DOHH2 (cell line): Measurements from ENCODE around the gene EID1.

ENCODE experiments used
- H3F3A ChIP-seq: fragments of 200-600 bp; sonication (generic), shearing (Covaris generic); 2 replicates; pipeline ENCODE4 v1.6.0; 2016; ENCODE audit warnings: antibody characterized with exemption, mild to moderate bottlenecking; ENCODE audit not compliant: control insufficient read depth, insufficient read depth
- H3K27ac ChIP-seq: fragments of 200-600 bp; sonication (generic); 2 replicates; pipeline ENCODE4 v1.5.1; 2014; ENCODE audit warnings: low read depth, mild to moderate bottlenecking, low read length, moderate library complexity
- H3K27me3 ChIP-seq: fragments of 200-600 bp; sonication (generic); 2 replicates; pipeline ENCODE4 v1.6.1; 2014; ENCODE audit warnings: mild to moderate bottlenecking, low read length, mixed read lengths; ENCODE audit not compliant: control insufficient read depth
- H3K36me3 ChIP-seq: fragments of 200-600 bp; sonication (generic); 2 replicates; pipeline ENCODE4 v1.6.1; 2014; ENCODE audit warnings: mild to moderate bottlenecking, low read length, moderate library complexity, mixed read lengths; ENCODE audit not compliant: control insufficient read depth
- H3K4me1 ChIP-seq: fragments of 200-600 bp; sonication (generic); 2 replicates; pipeline ENCODE4 v1.6.1; 2014; ENCODE audit warnings: mild to moderate bottlenecking, low read length, mixed read lengths; ENCODE audit not compliant: control insufficient read depth
- H3K4me2 ChIP-seq: fragments of 200-600 bp; sonication (generic); 2 replicates; pipeline ENCODE4 v1.6.0; 2014; ENCODE audit warnings: mild to moderate bottlenecking, low read length, moderate library complexity
- H3K4me3 ChIP-seq: fragments of 200-600 bp; sonication (generic); 2 replicates; pipeline ENCODE4 v1.5.1; 2014; ENCODE audit warnings: mild to moderate bottlenecking, low read length, mixed read lengths
- H3K79me2 ChIP-seq: fragments of 200-600 bp; sonication (generic); 2 replicates; pipeline ENCODE4 v1.6.1; 2014; ENCODE audit warnings: mild to moderate bottlenecking, low read length, mixed read lengths; ENCODE audit not compliant: control insufficient read depth
- H3K9me2 ChIP-seq: fragments of 200-600 bp; sonication (generic); replicated peaks from 2 replicates; pipeline ENCODE4 v1.6.1; 2014; ENCODE audit warnings: mild to moderate bottlenecking, low read length, mixed read lengths; ENCODE audit not compliant: control insufficient read depth
- H3K9me3 ChIP-seq: fragments of 200-600 bp; sonication (generic); 2 replicates; pipeline ENCODE4 v1.6.1; 2014; ENCODE audit warnings: antibody characterized with exemption, low read length, mixed read lengths; ENCODE audit not compliant: control insufficient read depth, insufficient read depth
- H4K20me1 ChIP-seq: fragments of 200-600 bp; sonication (generic); 2 replicates; pipeline ENCODE4 v1.6.0; 2014; ENCODE audit warnings: low read depth, mild to moderate bottlenecking, antibody characterized with exemption, low read length, moderate library complexity; ENCODE audit not compliant: control insufficient read depth, insufficient read depth
- CTCF ChIP-seq: fragments of 200-600 bp; sonication (generic); IDR thresholded peaks from one replicate; pipeline ENCODE4 v1.5.1; 2014; ENCODE audit warnings: antibody characterized with exemption, mild to moderate bottlenecking, low read depth, low read length; ENCODE audit not compliant: poor library complexity, severe bottlenecking
- EZH2phosphoT487 ChIP-seq: fragments of 200-600 bp; sonication (generic); IDR thresholded peaks from 2 replicates; pipeline ENCODE4 v1.6.1; 2017; ENCODE audit warnings: borderline replicate concordance, mild to moderate bottlenecking, antibody characterized with exemption, low read length, moderate library complexity, mixed read lengths

EID1 gene

DNA sequence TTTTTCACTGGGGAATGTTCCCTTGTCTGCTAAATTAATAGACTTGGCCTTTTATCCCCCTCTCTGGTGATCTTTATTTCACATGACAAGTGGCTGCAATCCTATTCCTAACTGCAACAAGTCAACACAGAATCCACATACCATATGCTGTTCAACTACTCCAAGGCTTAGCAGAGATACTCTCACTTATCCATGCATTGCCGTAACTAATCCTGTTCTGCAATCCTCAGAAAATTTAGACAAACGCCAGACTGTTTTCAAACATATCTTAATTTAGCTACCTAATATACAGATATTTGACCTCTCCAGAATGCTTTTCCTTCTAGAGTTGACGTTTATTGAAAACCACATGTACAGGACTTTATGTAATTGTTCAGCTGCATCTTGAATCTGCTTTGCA lies 37.9 kb downstream of the EID1 start:
- Histone ChIP-seq H3K27ac (no peak overlapping the region), H3K79me2 (no peaks in the 10 kb centered on the region), H3K4me1 (no peaks in the 10 kb centered on the region), H3K9me2 (no peaks in the 10 kb centered on the region), H3K9me3 (no peaks in the 10 kb centered on the region), H3K4me3 (no peak overlapping the region), H3K36me3 (no peaks in the 10 kb centered on the region), H3K4me2 (no peak overlapping the region), H4K20me1 (no peaks in the 10 kb centered on the region), H3K27me3 (no peaks in the 10 kb centered on the region), H3F3A (no peaks in the 10 kb centered on the region)
- no peak for TF ChIP-seq CTCF
- TF ChIP-seq EZH2phosphoT487 = no peak

DNA sequence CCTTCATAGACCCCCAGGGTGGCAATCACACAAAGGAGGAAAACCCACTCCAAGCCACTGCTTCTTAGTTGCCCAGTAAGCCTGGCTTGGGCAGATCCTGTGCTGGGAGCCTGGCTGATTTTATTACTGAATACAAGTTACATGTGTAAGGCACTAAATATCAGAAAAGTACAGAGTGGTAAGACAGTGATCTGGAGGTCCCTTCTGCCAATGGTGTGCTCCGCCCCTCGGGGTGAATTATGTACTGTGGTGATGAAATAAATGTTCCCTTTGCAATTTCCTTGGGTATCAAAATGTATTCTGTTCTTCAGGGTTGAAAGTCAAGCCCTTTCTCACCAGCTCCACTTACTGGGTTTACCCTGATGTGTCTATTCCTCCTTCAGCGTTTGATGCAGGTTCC lies 38.8 kb downstream of the EID1 start:
- no peaks in the 10 kb centered on the region for H3K27me3 ChIP-seq
- no peaks in the 10 kb centered on the region for H3K79me2 ChIP-seq
- no peaks in the 10 kb centered on the region for H3K36me3 ChIP-seq
- no peaks in the 10 kb centered on the region for H3K9me2 ChIP-seq
- no peak overlapping the region for H3K4me2 ChIP-seq
- H3K4me3 ChIP-seq = no peak overlapping the region
- H3K4me1 ChIP-seq = no peaks in the 10 kb centered on the region
- no peaks in the 10 kb centered on the region for H4K20me1 ChIP-seq
- H3F3A ChIP-seq = no peaks in the 10 kb centered on the region
- no peaks in the 10 kb centered on the region for H3K9me3 ChIP-seq
- TF ChIP-seq EZH2phosphoT487 = no peak
- no peak for TF ChIP-seq CTCF
- H3K27ac ChIP-seq = no peak overlapping the region

DNA sequence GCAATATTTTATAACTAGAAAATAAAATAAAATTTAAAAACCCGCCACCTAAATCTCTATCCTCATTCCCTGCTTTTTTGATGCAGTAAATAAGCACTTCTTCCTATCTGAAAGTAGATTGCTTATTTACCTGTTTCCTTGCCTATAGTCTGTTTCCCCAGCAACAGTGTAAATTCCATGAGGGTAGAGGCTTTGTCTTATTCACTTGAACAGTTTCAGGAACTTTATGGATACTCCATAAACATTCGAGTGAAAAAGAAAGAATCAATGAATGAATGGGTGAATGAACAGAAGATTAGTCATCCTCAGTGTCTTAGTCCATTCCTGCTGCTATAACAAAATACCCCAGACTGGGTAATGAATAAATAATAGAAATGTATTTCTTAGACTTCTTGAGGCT lies 44.1 kb downstream of the EID1 start:
- no peak overlapping the region for H3K27ac ChIP-seq
- no peaks in the 10 kb centered on the region for H4K20me1 ChIP-seq
- no peaks in the 10 kb centered on the region for H3K36me3 ChIP-seq
- TF ChIP-seq EZH2phosphoT487 (no peak), CTCF (no peak)
- H3K4me1 ChIP-seq = no peaks in the 10 kb centered on the region
- no peaks in the 10 kb centered on the region for H3K79me2 ChIP-seq
- H3K9me3 ChIP-seq = no peaks in the 10 kb centered on the region
- no peak overlapping the region for H3K4me2 ChIP-seq
- H3K9me2 ChIP-seq = no peaks in the 10 kb centered on the region
- no peaks in the 10 kb centered on the region for H3K27me3 ChIP-seq
- no peak overlapping the region for H3K4me3 ChIP-seq
- no peaks in the 10 kb centered on the region for H3F3A ChIP-seq
